ENCODE results near the gene TOMM20L. TPM values are rescaled to one million over a fixed set of nuclear protein-coding genes. Genes with fewer than 3 reads are reported as not detected.

The TOMM20L gene
- total and polyA plus RNA-seq, 2 of the 13 experiments (the other 11 are each of a cell fraction or from before 2014, with no cell fraction given): 0.46 TPM; not detected in 1

GRCh38 chr14:58427281-58428117 lies 31.8 kb downstream of the TOMM20L start, which contains the start of the genes KIAA0586 and TIMM9 (continued):
- TF ChIP-seq NCOA1 (CRISPR knock-in tag; IDR thresholded peaks at IDR 0.05) (no peak), RBM22 (optimal IDR thresholded peaks at IDR 0.05; ENCODE audit: low read length) (no peak), ZBTB25 (CRISPR knock-in tag; IDR thresholded peaks at IDR 0.05) (peak; percentile 76; the same call in 1 of the 2 replicates), ZSCAN21 (CRISPR knock-in tag; IDR thresholded peaks at IDR 0.05; ENCODE audit: borderline replicate concordance) (0 out of 2 replicates have a peak, but pooled peaks have one; percentile 45), TCF7 (IDR thresholded peaks at IDR 0.05; ENCODE audit: low read depth) (no peak), ZSCAN30 (CRISPR knock-in tag; IDR thresholded peaks at IDR 0.05) (no peak), ZFP37 (CRISPR knock-in tag; IDR thresholded peaks at IDR 0.05; ENCODE audit: borderline replicate concordance) (no peak), ZNF160 (CRISPR knock-in tag; IDR thresholded peaks at IDR 0.05) (no peak), NR3C1 (CRISPR knock-in tag; IDR thresholded peaks at IDR 0.05) (no peak), ZHX2 (IDR thresholded peaks at IDR 0.05; ENCODE audit: low read depth) (peak; percentile 18; the same call in 1 of the 2 replicates), ZHX2 (CRISPR knock-in tag; IDR thresholded peaks at IDR 0.05; ENCODE audit: borderline replicate concordance) (no peak; the same call in 1 of the 2 replicates), TFDP2 (CRISPR knock-in tag; IDR thresholded peaks at IDR 0.05) (peak; percentile 47), ZMYM4 (CRISPR knock-in tag; IDR thresholded peaks at IDR 0.05) (peak; percentile 89), THAP9 (CRISPR knock-in tag; IDR thresholded peaks at IDR 0.05; ENCODE audit: borderline replicate concordance) (no peak), GMEB2 (CRISPR knock-in tag; IDR thresholded peaks at IDR 0.05; ENCODE audit: low read depth) (no peak)

All from HepG2 (cell line).